GM13977 (cell line): ENCODE data around the gene ACOXL.

Experiments
- DNase-seq: peaks from one replicate; pipeline ENCODE4 v3.0.0; 2012; ENCODE audit warnings: low spot score
- CTCF ChIP-seq: IDR thresholded peaks from 2 replicates; pipeline ENCODE4 v1.5.1; 2012; ENCODE audit warnings: mild to moderate bottlenecking, control low read depth; ENCODE audit not compliant: insufficient read depth; ENCODE audit errors: extremely low read depth, missing control alignments
- in situ Hi-C: fragments of 300-500 bp; cut with MboI; formaldehyde crosslinking; loops from one replicate; pipeline ENCODE4 v1.12.0; 2022; ENCODE audit warnings: low sequenced_read_pairs, low pct_unique_long_range_greater_than_20kb, mixed read lengths, inconsistent platforms; ENCODE audit not compliant: unreplicated experiment

Gene ACOXL

GRCh38 chr2:110978148-110978547 is 245.8 kb downstream of the ACOXL start:
- no peak for DNase-seq
- no peak for TF ChIP-seq CTCF
- in situ Hi-C loops: no loop called here

GRCh38 chr2:110978756-110979470 is 246.5 kb downstream of the ACOXL start:
- in situ Hi-C loops: no loop called here
- no peak for DNase-seq
- TF ChIP-seq CTCF: no peak

GRCh38 chr2:110979471-110980338 is 247.3 kb downstream of the ACOXL start:
- DNase-seq: no peak
- TF ChIP-seq CTCF: no peak
- in situ Hi-C loops: no loop called here

GRCh38 chr2:110980339-110981062 is 248.1 kb downstream of the ACOXL start:
- TF ChIP-seq CTCF: no peak
- in situ Hi-C loops: no loop called here
- DNase-seq: no peak

GRCh38 chr2:110983133-110983532 is 250.8 kb downstream of the ACOXL start:
- no peak for DNase-seq
- in situ Hi-C loops: no loop called here
- TF ChIP-seq CTCF: no peak

GRCh38 chr2:110984694-110985490 is 252.5 kb downstream of the ACOXL start:
- no peak for TF ChIP-seq CTCF
- in situ Hi-C loops: no loop called here
- DNase-seq: no peak
